Jurkat, Clone E6-1 (cell line): ENCODE measurements around the gene NOX3.
"Not testable (repeated sequence)": the region's sequence is repeated elsewhere in the genome, so short reads cannot be mapped to it uniquely, and the experiment has no call there.

Source experiments
- DNase-seq: peaks from one replicate; pipeline ENCODE4 v3.0.0-alpha.2; 2011; ENCODE audit warnings: low read depth, low spot score
- H3K4me3 ChIP-seq: 2 replicates; pipeline ENCODE4 v1.5.1; 2011; ENCODE audit warnings: mild to moderate bottlenecking, low read length, control low read depth, moderate library complexity

Gene NOX3

GRCh38 chr6:155472886-155473285 lies 17.2 kb upstream of the NOX3 start:
- DNase-seq, result no peak
- H3K4me3 ChIP-seq, result no peak overlapping the region

- not testable (repeated sequence) for DNase-seq, H3K4me3 ChIP-seq
These were observed 15.5 kb upstream of the NOX3 start for GRCh38 chr6:155470979-155471616.

- not testable (repeated sequence) for DNase-seq, H3K4me3 ChIP-seq
These were observed 12.9 kb upstream of the NOX3 start for GRCh38 chr6:155468543-155468942.

- no peak overlapping the region for H3K4me3 ChIP-seq
- DNase-seq, result no peak
These were observed 10.9 kb upstream of the NOX3 start for GRCh38 chr6:155466539-155466938.

GRCh38 chr6:155461556-155461955 lies 5.9 kb upstream of the NOX3 start:
- H3K4me3 ChIP-seq, result no peak overlapping the region
- no peak for DNase-seq

GRCh38 chr6:155454471-155454870 lies 1.2 kb downstream of the NOX3 start:
- DNase-seq, result no peak

GRCh38 chr6:155454008-155454407 lies 1.6 kb downstream of the NOX3 start:
- no peak overlapping the region for H3K4me3 ChIP-seq
- DNase-seq, result no peak

More at GRCh38 chr6:155454471-155454870, 1.2 kb downstream of the NOX3 start:
- H3K4me3 ChIP-seq, result no peak overlapping the region

GRCh38 chr6:155452576-155452975 lies 3.1 kb downstream of the NOX3 start:
- no peak for DNase-seq
- no peak overlapping the region for H3K4me3 ChIP-seq

GRCh38 chr6:155451530-155451929 lies 4.1 kb downstream of the NOX3 start:
- DNase-seq, H3K4me3 ChIP-seq: not testable (repeated sequence)

GRCh38 chr6:155450240-155450581 lies 5.4 kb downstream of the NOX3 start:
- no peak overlapping the region for H3K4me3 ChIP-seq
- DNase-seq, result no peak

GRCh38 chr6:155449450-155450239 lies 6.0 kb downstream of the NOX3 start:
- H3K4me3 ChIP-seq, result no peak overlapping the region
- DNase-seq, result no peak

- DNase-seq, result no peak
These were observed 6.8 kb downstream of the NOX3 start for GRCh38 chr6:155448668-155449449.

GRCh38 chr6:155447949-155448348 lies 7.7 kb downstream of the NOX3 start:
- DNase-seq, result no peak
- no peak overlapping the region for H3K4me3 ChIP-seq

More at GRCh38 chr6:155448668-155449449, 6.8 kb downstream of the NOX3 start:
- H3K4me3 ChIP-seq, result no peak overlapping the region

- no peak overlapping the region for H3K4me3 ChIP-seq
- no peak for DNase-seq
These were observed 10.4 kb downstream of the NOX3 start for GRCh38 chr6:155444952-155445903.

GRCh38 chr6:155444120-155444917 lies 11.3 kb downstream of the NOX3 start:
- no peak overlapping the region for H3K4me3 ChIP-seq
- no peak for DNase-seq

GRCh38 chr6:155443168-155443567 lies 12.5 kb downstream of the NOX3 start:
- DNase-seq, result no peak
- H3K4me3 ChIP-seq, result no peak overlapping the region

GRCh38 chr6:155442562-155442961 lies 13.1 kb downstream of the NOX3 start:
- no peak for DNase-seq
- no peak overlapping the region for H3K4me3 ChIP-seq

- DNase-seq, result no peak
These were observed 14.6 kb downstream of the NOX3 start for GRCh38 chr6:155441112-155441465.

More at GRCh38 chr6:155441112-155441465, 14.6 kb downstream of the NOX3 start:
- no peak overlapping the region for H3K4me3 ChIP-seq
